ENCODE measurements around the gene ESPNL. TPM values are rescaled to one million over a fixed set of nuclear protein-coding genes. Genes with fewer than 3 reads are reported as not detected.
"Not testable (repeated sequence)": the region's sequence is repeated elsewhere in the genome, so short reads cannot be mapped to it uniquely, and the experiment has no call there.

The ESPNL gene
- total RNA-seq, 1 donor from 2014 or later, result not detected

GRCh38 chr2:238171072-238171431 is 70.9 kb downstream of the ESPNL start:
- intact Hi-C loops (cut with DNase I); DNase-seq (ENCODE audit: missing footprints); ATAC-seq: not testable (repeated sequence)

- DNase-seq (ENCODE audit: missing footprints), result no peak
- ATAC-seq, result no peak
- intact Hi-C loops (cut with DNase I), result no loop called here
These were observed 71.5 kb downstream of the ESPNL start for GRCh38 chr2:238171575-238172187.

- DNase-seq (ENCODE audit: missing footprints) (no peak), ATAC-seq (no peak)
- intact Hi-C loops (cut with DNase I), result no loop called here
These were observed 72.3 kb downstream of the ESPNL start for GRCh38 chr2:238172439-238172838.

- no peak for DNase-seq (ENCODE audit: missing footprints)
- intact Hi-C loops (cut with DNase I), result no loop called here
- no peak for ATAC-seq
These were observed 73.6 kb downstream of the ESPNL start for GRCh38 chr2:238173692-238174091.

GRCh38 chr2:238174291-238174690 is 74.2 kb downstream of the ESPNL start:
- no peak for ATAC-seq
- intact Hi-C loops (cut with DNase I), result no loop called here
- DNase-seq (ENCODE audit: missing footprints), result no peak

GRCh38 chr2:238174701-238175100 is 74.6 kb downstream of the ESPNL start:
- no peak for ATAC-seq
- intact Hi-C loops (cut with DNase I), result no loop called here

GRCh38 chr2:238176613-238177012 is 76.5 kb downstream of the ESPNL start:
- ATAC-seq (no peak), DNase-seq (ENCODE audit: missing footprints) (no peak)
- intact Hi-C loops (cut with DNase I), result no loop called here

More at GRCh38 chr2:238174701-238175100, 74.6 kb downstream of the ESPNL start:
- no peak for DNase-seq (ENCODE audit: missing footprints)

- intact Hi-C loops (cut with DNase I), result no loop called here
- DNase-seq (ENCODE audit: missing footprints), result no peak
- ATAC-seq, result no peak
These were observed 80.4 kb downstream of the ESPNL start for GRCh38 chr2:238180554-238180953.

GRCh38 chr2:238182362-238182761 is 82.2 kb downstream of the ESPNL start:
- ATAC-seq (no peak), DNase-seq (ENCODE audit: missing footprints) (no peak)
- intact Hi-C loops (cut with DNase I), result no loop called here

Other genes with a start within 250 kb of the ESPNL start
- 139 TPM for gene RAMP1, start 240.7 kb upstream of the ESPNL start, total RNA-seq
- 73.3 TPM for gene UBE2F, start 133.3 kb upstream of the ESPNL start, total RNA-seq
- 10.8 TPM for gene SCLY, start 39.3 kb upstream of the ESPNL start, total RNA-seq
- 20.6 TPM for gene KLHL30, start 38.3 kb downstream of the ESPNL start, total RNA-seq
- gene ERFE, start 58.6 kb downstream of the ESPNL start, total RNA-seq, result 0.51 TPM
- 26.2 TPM for gene ILKAP, start 103.4 kb downstream of the ESPNL start, total RNA-seq
- gene HES6, start 139.7 kb downstream of the ESPNL start, total RNA-seq, result 4.3 TPM
- 4.7 TPM for gene PER2, start 188.3 kb downstream of the ESPNL start, total RNA-seq
- 11.2 TPM for gene TRAF3IP1, start 220.2 kb downstream of the ESPNL start, total RNA-seq

Measured in Right ventricle myocardium inferior (tissue), 1 donor.